Measurements from ENCODE around the gene MAPKAP1.

MAPKAP1 gene

GRCh38 chr9:125431741-125432271, 275.2 kb downstream of the MAPKAP1 start:
- DNase-seq (ENCODE audit: low read depth), result no peak

GRCh38 chr9:125431012-125431305, 276.0 kb downstream of the MAPKAP1 start:
- DNase-seq (ENCODE audit: low read depth), result no peak

GRCh38 chr9:125430161-125431011, 276.6 kb downstream of the MAPKAP1 start:
- no peak for DNase-seq (ENCODE audit: low read depth)

- no peak for DNase-seq (ENCODE audit: low read depth)
Measured at GRCh38 chr9:125429476-125430160, 277.4 kb downstream of the MAPKAP1 start.

- DNase-seq (ENCODE audit: low read depth), result no peak
Measured at GRCh38 chr9:125428902-125429467, 278.0 kb downstream of the MAPKAP1 start.

GRCh38 chr9:125428060-125428901, 278.7 kb downstream of the MAPKAP1 start:
- no peak for DNase-seq (ENCODE audit: low read depth)

GRCh38 chr9:125427556-125427955, 279.5 kb downstream of the MAPKAP1 start:
- DNase-seq (ENCODE audit: low read depth), result no peak

GRCh38 chr9:125426926-125427325, 280.1 kb downstream of the MAPKAP1 start:
- DNase-seq (ENCODE audit: low read depth), result no peak

- no peak for DNase-seq (ENCODE audit: low read depth)
Measured at GRCh38 chr9:125425901-125426515, 281.0 kb downstream of the MAPKAP1 start.

- DNase-seq (ENCODE audit: low read depth), result no peak
Measured at GRCh38 chr9:125425170-125425897, 281.7 kb downstream of the MAPKAP1 start.

- no peak for DNase-seq (ENCODE audit: low read depth)
Measured at GRCh38 chr9:125423964-125424363, 283.0 kb downstream of the MAPKAP1 start.

GRCh38 chr9:125422853-125423252, 284.2 kb downstream of the MAPKAP1 start:
- DNase-seq (ENCODE audit: low read depth), result no peak

- no peak for DNase-seq (ENCODE audit: low read depth)
Measured at GRCh38 chr9:125421591-125422181, 285.3 kb downstream of the MAPKAP1 start.

- DNase-seq (ENCODE audit: low read depth), result no peak
Measured at GRCh38 chr9:125421166-125421565, 285.8 kb downstream of the MAPKAP1 start.

- no peak for DNase-seq (ENCODE audit: low read depth)
Measured at GRCh38 chr9:125418404-125418803, 288.6 kb downstream of the MAPKAP1 start.

GRCh38 chr9:125416517-125416916, 290.5 kb downstream of the MAPKAP1 start:
- DNase-seq (ENCODE audit: low read depth), result no peak

- DNase-seq (ENCODE audit: low read depth), result no peak
Measured at GRCh38 chr9:125415583-125416460, 291.2 kb downstream of the MAPKAP1 start.

- DNase-seq (ENCODE audit: low read depth), result no peak
Measured at GRCh38 chr9:125413579-125413978, 293.4 kb downstream of the MAPKAP1 start.

- DNase-seq (ENCODE audit: low read depth), result no peak
Measured at GRCh38 chr9:125412166-125412565, 294.8 kb downstream of the MAPKAP1 start.

Measured in GM04503 (cell line).